ENCODE results near the gene PPP1R7.

Gene PPP1R7

DNA sequence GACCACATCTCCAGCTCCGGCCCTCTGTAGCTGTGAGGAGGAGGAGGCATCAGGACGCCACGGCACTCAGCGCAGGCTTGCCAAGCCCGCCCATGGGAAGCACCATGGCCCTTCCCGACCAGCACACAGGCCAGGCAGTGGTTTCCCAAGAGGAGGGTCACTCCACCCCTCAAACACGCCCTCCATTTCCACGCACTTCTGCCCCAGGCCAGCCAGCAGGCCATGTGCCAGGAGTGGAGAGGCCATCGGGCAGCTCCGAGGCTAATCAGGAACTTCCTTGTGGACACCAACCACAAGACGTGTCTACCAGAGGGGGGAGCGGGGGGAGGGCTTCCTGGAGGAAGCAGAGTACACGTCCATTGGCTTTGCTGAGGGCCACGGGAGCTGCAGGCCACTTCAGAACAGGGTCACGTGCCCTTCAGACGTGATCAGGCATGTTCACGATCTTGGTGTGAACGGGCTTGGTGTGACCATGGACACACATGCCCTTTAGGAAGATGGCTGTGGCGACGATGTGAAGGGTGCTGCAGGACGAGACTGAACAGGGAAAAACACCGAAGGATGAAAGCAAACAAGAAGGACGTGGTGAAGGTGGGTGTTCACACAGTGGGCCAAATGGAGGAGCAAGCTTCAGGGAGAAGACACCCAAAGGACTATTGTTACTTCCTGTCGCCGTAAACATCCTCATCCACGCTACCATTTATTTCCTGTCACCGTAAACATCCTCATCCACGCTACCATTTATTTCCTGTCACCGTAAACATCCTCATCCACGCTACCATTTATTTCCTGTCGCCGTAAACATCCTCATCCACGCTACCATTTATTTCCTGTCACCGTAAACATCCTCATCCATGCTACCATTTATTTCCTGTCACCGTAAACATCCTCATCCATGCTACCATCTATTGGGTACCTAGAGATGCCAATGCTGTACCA, 41.7 kb upstream of the PPP1R7 start:
- no peak for DNase-seq (ENCODE audit: low spot score)
- no peak for TF ChIP-seq CTCF (IDR thresholded peaks at IDR 0.05; ENCODE audit: extremely low read depth, insufficient read depth, missing control alignments)
- in situ Hi-C loops (cut with MboI; ENCODE audit: low pct_unique_long_range_greater_than_20kb, low sequenced_read_pairs, unreplicated experiment) = no loop called here

DNA sequence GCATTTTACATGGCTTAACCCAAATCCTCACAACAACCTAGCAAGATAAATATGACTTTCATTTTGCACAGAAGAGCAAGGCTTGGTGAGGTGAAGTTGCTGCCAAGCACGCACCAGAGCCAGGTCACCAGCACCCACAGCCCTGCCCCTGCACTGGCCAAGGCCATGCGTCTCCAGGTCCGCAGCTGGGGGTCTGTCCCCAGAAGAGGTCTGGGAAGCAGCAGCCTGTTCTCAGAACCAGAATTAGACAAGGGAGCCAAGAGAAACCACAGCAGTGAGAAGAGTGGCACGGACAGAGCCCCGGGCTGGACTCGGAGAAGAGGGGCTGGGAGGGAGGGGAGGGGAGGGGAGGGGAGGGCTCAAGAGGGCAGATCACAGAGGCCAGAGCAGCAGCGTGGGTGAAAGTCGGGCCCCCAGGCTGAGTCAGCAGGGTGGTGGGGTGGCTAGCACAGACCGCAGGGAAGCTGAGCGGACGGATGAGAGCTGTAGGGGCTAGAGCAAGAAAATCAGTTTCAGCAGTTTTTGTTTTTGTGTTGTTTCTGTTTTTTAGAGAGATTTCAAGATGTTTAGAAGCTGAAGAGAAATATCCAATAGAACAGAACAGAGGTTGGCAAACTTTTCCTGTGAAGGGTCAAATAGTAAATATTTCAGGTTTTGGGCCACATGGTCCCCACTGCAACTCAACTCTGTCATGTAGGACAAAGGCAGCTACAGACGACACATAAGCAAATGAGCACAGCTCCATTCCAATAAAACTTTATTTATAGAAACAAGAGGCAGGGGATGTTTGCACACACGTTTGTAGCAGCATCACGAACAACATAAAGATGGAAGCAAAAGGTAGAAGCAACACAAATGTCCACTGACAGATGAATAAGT, 40.8 kb upstream of the PPP1R7 start:
- in situ Hi-C loops (cut with MboI; ENCODE audit: low pct_unique_long_range_greater_than_20kb, low sequenced_read_pairs, unreplicated experiment) = no loop called here
- no peak for TF ChIP-seq CTCF (IDR thresholded peaks at IDR 0.05; ENCODE audit: extremely low read depth, insufficient read depth, missing control alignments)
- DNase-seq (ENCODE audit: low spot score) = no peak

- in situ Hi-C loops (cut with MboI; ENCODE audit: low pct_unique_long_range_greater_than_20kb, low sequenced_read_pairs, unreplicated experiment) = no loop called here
- TF ChIP-seq CTCF (IDR thresholded peaks at IDR 0.05; ENCODE audit: extremely low read depth, insufficient read depth, missing control alignments) = no peak
- DNase-seq (ENCODE audit: low spot score) = no peak
Observed at GRCh38 chr2:241110089-241110606, 40.1 kb upstream of the PPP1R7 start.

- peak; percentile 65 for DNase-seq (ENCODE audit: low spot score)
- in situ Hi-C loops (cut with MboI; ENCODE audit: low pct_unique_long_range_greater_than_20kb, low sequenced_read_pairs, unreplicated experiment) = no loop called here
- TF ChIP-seq CTCF (IDR thresholded peaks at IDR 0.05; ENCODE audit: extremely low read depth, insufficient read depth, missing control alignments) = no peak
Observed at GRCh38 chr2:241110607-241111439, 39.4 kb upstream of the PPP1R7 start.

DNA sequence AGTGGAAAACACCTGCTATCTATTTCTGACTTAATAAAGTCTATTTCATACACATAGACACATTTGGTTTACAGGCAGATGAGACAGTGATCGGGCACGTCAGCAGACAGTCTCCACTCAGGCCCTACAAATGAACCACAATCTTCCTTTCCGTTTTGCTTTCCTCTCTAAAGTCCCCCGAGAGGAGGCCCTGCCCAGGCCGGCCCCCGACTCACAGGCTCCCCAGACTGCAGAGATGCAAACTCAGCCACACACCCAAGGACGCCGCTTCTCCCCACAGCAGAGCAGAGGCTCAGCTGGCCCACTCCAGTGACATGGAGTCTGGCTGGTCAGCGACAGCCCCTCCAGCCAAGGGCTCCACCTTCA, 38.8 kb upstream of the PPP1R7 start:
- peak; percentile 85 for DNase-seq (ENCODE audit: low spot score)
- no peak for TF ChIP-seq CTCF (IDR thresholded peaks at IDR 0.05; ENCODE audit: extremely low read depth, insufficient read depth, missing control alignments)
- in situ Hi-C loops (cut with MboI; ENCODE audit: low pct_unique_long_range_greater_than_20kb, low sequenced_read_pairs, unreplicated experiment) = no loop called here

DNA sequence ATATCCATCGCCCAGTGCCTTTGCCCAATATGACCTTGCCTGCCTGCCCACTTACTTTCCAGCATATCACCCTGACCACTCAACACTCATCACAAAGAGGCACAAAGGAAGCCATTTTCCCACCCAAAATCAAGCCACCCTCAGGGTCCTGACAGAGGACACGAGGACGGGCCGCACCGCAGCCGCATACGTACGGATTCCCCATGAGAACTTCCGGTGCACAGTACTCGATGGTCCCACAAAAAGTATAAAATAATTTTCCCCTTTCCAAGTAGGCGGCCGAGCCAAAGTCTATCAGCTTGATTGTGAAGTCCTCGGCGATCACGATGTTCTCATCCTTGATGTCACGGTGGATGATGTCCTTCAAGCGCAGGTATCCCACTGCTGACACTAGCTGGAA, 38.2 kb upstream of the PPP1R7 start:
- in situ Hi-C loops (cut with MboI; ENCODE audit: low pct_unique_long_range_greater_than_20kb, low sequenced_read_pairs, unreplicated experiment) = no loop called here

More for the DNA sequence above, 38.2 kb upstream of the PPP1R7 start:
- no peak for TF ChIP-seq CTCF (IDR thresholded peaks at IDR 0.05; ENCODE audit: extremely low read depth, insufficient read depth, missing control alignments)
- no peak for DNase-seq (ENCODE audit: low spot score)

Data from GM13977 (cell line).